Loucy (cell line): ENCODE results near the gene EFCAB8.

Source experiments
- CTCF ChIP-seq: fragments of 200-600 bp; sonication (generic); conservative IDR thresholded peaks from 2 replicates; pipeline ENCODE4 v1.5.1; 2014; ENCODE audit warnings: mild to moderate bottlenecking, antibody characterized with exemption, low read length
- EZH2phosphoT487 ChIP-seq: fragments of 200-600 bp; IDR thresholded peaks from 2 replicates; pipeline ENCODE4 v1.6.1; 2018; ENCODE audit warnings: antibody characterized with exemption, mild to moderate bottlenecking, moderate library complexity, borderline replicate concordance

- TF ChIP-seq CTCF (no peak), EZH2phosphoT487 (no peak)
Observed at GRCh38 chr20:32858189-32858588, 534 bp upstream of the EFCAB8 start.
